Ovary (tissue), 9 donors: ENCODE data around the gene CAMK1. TPM values are rescaled to one million over a fixed set of nuclear protein-coding genes. Genes with fewer than 3 reads are reported as not detected.

ENCODE experiments used
- DNase-seq, 5 donors: peaks; one replicate each; pipeline ENCODE4 v3.0.0-alpha.2; 2019 to 2020
- H3K27ac ChIP-seq, 2 donors: fragments of 200-600 bp; one replicate each; pipeline versions ENCODE4 v1.5.1 to v1.8.0; 2019 to 2022
- H3K27me3 ChIP-seq: fragments of 200-600 bp; one replicate; pipeline ENCODE4 v1.8.0; 2022
- H3K36me3 ChIP-seq: fragments of 200-600 bp; sonication (generic); one replicate; pipeline ENCODE4 v1.5.1; 2019
- H3K4me1 ChIP-seq: one replicate; pipeline ENCODE4 v1.8.1; 2013; ENCODE audit warnings: mild to moderate bottlenecking, moderate library complexity; ENCODE audit not compliant: insufficient read depth
- H3K4me3 ChIP-seq: fragments of 200-600 bp; sonication (generic); one replicate; pipeline ENCODE4 v1.5.1; 2017
- H3K9me3 ChIP-seq, 2 donors: fragments of 200-600 bp in 1 of 2; sonication (generic) in 1 of 2; one replicate each; pipeline versions ENCODE4 v1.5.1 to v1.8.1; 2013 to 2019; ENCODE audit warnings: mild to moderate bottlenecking in 1 of 2, moderate library complexity in 1 of 2
- EP300 ChIP-seq: sonication (generic); formaldehyde crosslinking; IDR thresholded peaks from one replicate; pipeline ENCODE4 v1.6.1; 2017; ENCODE audit warnings: antibody characterized with exemption
- POLR2A ChIP-seq: fragments of 450-650 bp; IDR thresholded peaks from one replicate; pipeline ENCODE4 v1.6.1; 2017; ENCODE audit warnings: antibody characterized with exemption, mild to moderate bottlenecking, moderate library complexity
- WGBS, 3 donors: extraction: QIAGEN DNeasy Blood & Tissue Kit in 1 of 3; methylation state at CpG; one replicate each; pipeline versions ENCODE4 v1.1.5 to v1.1.7; 2013 to 2017; 5-methylcytosine and 5-hydroxymethylcytosine counted together
- intact Hi-C, 4 donors: fragments of 100-400 bp; cut with DNase I; formaldehyde crosslinking; loops; one replicate each; pipeline versions ENCODE4 v1.11.0 to v1.15.1; 2022 to 2023
- polyA plus RNA-seq, 2 donors: library from polyadenylated mRNA; stranded (reverse); fragments of 200-250 nt in 1 of 2; fragments of 350-450 nt in 1 of 2; fragmentation: Illumina TruSeq in 1 of 2; extraction: RNeasy Lipid Tissue Mini Kit (QIAGEN cat#74804) in 1 of 2; gene quantifications; one replicate each; pipeline ENCODE4 v1.2.3, GENCODE V29; 2013 to 2014
- total RNA-seq, 7 donors: library from RNA; depleted of rRNA in 2 of 7; stranded (reverse); fragments of >200 nt in 2 of 7; fragmentation: NEBNext Ultra II Directional in 3 of 7; extraction: Animal tissue kit (Norgen Biotek cat#: 25700) in 3 of 7; gene quantifications; one replicate each; pipeline versions ENCODE4 v1.1.0 to v1.2.4, GENCODE V29; 2016 to 2023
- TF ChIP-seq, protein P1 (sequence below), 3 donors: fragments of 450-650 bp in 2 of 3; fragments of 200-600 bp in 1 of 3; IDR thresholded peaks; one replicate each; pipeline versions ENCODE4 v1.5.1 to v1.8.0; 2016 to 2022; ENCODE audit warnings: antibody characterized with exemption in 3 of 3, mild to moderate bottlenecking in 1 of 3
- donor health status: DM: no; HTN: no; CAD: no; lungs with moderate emphysema.
- donor health status: DM: no; HTN: no; CAD: no.
- donor health status: Bipolar disorder and iron deficiency.
- donor health status: DM: yes; HTN: yes; CAD: no.
- donor health status: DM: no; HTN: no; CAD: no.
- donor health status: DM: yes; HTN: yes; CAD: no.

The CAMK1 gene
- total and polyA plus RNA-seq, 9 donors = 34.8 to 67.3 (median 46.6) TPM

DNA sequence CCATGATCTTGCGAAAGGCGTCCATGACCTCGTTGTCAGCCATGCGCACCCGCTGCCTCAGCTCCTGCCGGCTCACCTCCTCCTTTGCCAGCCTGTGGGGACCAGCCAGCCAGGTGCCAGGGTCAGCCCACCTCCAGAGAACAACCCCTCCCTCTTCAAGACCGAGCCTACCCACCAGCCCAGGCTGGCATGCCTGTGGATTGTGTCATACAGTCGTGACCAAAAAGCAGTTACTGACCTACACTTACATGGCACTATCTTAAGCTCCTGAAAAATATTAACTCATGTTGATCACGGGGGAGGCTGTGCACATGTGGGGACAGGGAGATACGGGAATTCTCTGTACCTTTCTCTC, 10.7 kb upstream of the CAMK1 start:
- DNase-seq = peak in 1 of 5 donors; percentile 36
- 85 to 91% (median 86%) methylated on average over 10 of the region's 10 CpGs for WGBS, 3 donors
- H3K4me1 ChIP-seq = no peaks in the 10 kb centered on the region
- H3K4me3 ChIP-seq = no peak overlapping the region
- no peaks in the 10 kb centered on the region for H3K36me3 ChIP-seq
- H3K27ac ChIP-seq = peak overlapping the region in 1 of 2 donors; percentile 20
- no peak for TF ChIP-seq EP300
- TF ChIP-seq, protein P1, sequence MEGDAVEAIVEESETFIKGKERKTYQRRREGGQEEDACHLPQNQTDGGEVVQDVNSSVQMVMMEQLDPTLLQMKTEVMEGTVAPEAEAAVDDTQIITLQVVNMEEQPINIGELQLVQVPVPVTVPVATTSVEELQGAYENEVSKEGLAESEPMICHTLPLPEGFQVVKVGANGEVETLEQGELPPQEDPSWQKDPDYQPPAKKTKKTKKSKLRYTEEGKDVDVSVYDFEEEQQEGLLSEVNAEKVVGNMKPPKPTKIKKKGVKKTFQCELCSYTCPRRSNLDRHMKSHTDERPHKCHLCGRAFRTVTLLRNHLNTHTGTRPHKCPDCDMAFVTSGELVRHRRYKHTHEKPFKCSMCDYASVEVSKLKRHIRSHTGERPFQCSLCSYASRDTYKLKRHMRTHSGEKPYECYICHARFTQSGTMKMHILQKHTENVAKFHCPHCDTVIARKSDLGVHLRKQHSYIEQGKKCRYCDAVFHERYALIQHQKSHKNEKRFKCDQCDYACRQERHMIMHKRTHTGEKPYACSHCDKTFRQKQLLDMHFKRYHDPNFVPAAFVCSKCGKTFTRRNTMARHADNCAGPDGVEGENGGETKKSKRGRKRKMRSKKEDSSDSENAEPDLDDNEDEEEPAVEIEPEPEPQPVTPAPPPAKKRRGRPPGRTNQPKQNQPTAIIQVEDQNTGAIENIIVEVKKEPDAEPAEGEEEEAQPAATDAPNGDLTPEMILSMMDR (IDR thresholded peaks at IDR 0.05) = no peak
- TF ChIP-seq POLR2A = no peak
- intact Hi-C loops = no loop called here
- H3K9me3 ChIP-seq = no peaks in the 10 kb centered on the region
- no peaks in the 10 kb centered on the region for H3K27me3 ChIP-seq

DNA sequence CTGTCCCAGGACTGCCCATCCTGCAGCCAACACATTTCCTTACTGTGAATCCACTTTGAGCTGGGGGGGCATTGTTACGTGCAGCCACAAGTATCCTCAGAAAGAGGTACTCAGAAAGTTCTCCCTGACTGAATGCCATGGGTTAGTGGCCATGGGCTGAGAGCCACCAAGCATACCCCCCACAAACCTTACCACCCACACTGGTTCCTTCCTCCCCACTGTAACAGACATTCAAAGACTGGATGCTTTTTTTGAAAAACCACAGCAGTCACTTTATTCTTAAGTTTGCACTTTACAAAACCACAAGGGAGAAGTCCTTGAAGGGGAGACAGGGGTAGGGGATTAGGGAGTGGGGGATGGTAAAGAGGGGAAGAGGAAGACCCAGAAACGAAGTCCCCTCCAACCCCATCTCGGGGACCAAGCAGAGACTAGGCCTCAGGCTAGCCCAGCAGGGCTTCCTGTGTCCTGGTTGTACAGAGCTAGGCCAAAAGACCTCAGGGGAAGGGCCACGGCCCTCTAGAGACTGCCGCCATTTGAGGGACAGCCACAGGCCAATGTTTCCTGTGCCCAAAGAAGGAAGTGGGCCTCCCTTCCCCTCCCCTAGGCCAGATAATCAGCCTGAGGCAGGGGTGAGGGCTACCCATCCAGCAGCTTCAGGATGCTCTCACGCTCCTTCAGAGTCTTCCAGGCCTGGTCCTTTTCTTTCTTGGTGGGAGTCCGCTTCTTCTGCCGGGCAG, 10.1 kb upstream of the CAMK1 start:
- Histone ChIP-seq H3K9me3 (no peaks in the 10 kb centered on the region), H3K36me3 (no peaks in the 10 kb centered on the region), H3K27me3 (no peaks in the 10 kb centered on the region), H3K4me1 (no peaks in the 10 kb centered on the region), H3K4me3 (no peak overlapping the region), H3K27ac (peak overlapping the region in 1 of 2 donors; percentile 20)
- no peak for DNase-seq
- intact Hi-C loops = no loop called here
- TF ChIP-seq POLR2A = no peak
- TF ChIP-seq, protein P1 (IDR thresholded peaks at IDR 0.05) = no peak
- no peak for TF ChIP-seq EP300
- 76 to 83% (median 79%) methylated on average over 8 of the region's 8 CpGs for WGBS, 3 donors

DNA sequence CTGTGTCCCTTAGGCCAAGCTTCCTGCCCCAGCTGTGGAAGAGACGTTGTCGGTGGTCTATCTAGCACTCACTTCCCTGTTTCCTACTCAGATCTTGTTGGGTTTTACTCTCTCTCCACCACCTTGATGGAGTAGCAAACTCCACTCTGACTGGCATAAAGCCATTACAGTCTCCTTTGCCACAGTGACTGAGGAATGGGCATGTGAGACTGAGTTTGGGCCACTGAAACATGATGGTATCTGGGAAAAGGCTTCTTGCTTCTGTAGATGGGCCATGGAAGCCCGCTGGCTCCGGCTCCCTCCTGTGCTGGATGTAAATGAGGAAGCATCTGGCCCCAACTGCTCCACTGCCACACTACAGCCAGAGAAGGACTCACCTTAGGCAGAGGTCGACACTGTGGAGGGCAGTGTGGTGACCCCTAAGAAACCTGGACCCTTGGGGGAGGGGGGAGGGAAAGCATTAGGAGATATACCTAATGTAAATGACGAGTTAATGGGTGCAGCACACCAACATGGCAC, 9.4 kb upstream of the CAMK1 start:
- Histone ChIP-seq H3K9me3 (no peaks in the 10 kb centered on the region), H3K4me1 (no peaks in the 10 kb centered on the region), H3K27ac (no peak overlapping the region), H3K4me3 (no peak overlapping the region), H3K36me3 (no peaks in the 10 kb centered on the region), H3K27me3 (no peaks in the 10 kb centered on the region)
- no peak for TF ChIP-seq POLR2A
- intact Hi-C loops = no loop called here
- DNase-seq = no peak
- 86 to 90% (median 88%) methylated on average over 6 of the region's 6 CpGs for WGBS, 3 donors

DNA sequence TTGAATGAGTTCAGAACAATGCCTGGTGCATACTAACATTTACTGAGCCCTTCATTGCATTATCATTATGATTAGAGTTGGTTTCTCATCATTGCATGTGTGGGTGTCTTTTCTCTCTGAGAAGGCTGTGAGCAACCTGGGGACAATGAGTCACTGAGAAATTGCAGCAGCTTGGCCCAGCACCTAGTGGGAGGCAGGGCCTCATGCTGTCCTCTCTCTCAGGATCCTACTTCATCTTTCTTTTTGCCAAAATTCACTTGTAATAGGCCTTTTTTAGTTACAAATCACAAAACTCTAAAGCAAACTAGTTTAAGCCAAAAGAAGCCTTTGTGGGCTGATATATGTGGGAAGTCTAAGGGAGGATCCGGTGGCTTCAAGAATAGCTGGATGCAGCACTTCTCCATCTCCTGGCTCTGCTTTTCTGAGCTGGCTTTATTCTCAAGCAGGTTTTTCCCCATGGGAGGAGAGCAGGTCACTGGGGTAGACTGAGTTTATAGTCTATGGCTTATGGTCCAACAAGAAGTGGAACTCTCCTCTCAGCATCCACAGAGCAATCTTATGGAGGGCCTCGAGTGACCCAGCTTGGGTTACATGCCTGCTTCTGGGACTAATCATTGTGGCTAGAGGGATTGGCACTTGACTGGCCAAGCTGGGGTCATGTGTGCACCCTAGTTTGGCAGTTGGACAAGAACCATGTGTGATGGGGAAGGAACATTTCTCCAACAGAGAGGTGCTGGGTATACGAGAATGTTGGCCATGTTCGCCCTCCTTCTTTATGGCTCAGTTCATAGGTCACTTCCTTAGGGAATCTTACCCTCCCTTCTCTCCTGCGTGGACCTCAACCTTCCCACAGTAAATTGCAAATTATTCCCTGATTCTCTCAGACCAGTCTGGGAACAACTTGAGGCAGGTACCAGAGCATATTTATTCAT, 8.7 kb upstream of the CAMK1 start:
- Histone ChIP-seq H3K27ac (peak overlapping the region in 1 of 2 donors; percentile 20), H3K4me1 (no peaks in the 10 kb centered on the region), H3K4me3 (no peak overlapping the region), H3K9me3 (no peaks in the 10 kb centered on the region), H3K27me3 (no peaks in the 10 kb centered on the region), H3K36me3 (no peaks in the 10 kb centered on the region)
- DNase-seq = peak in 1 of 5 donors; percentile 50
- no peak for TF ChIP-seq POLR2A
- TF ChIP-seq, protein P1 (IDR thresholded peaks at IDR 0.05) = no peak
- no peak for TF ChIP-seq EP300
- WGBS, 3 donors = 56 to 72% (median 61%) methylated on average over 5 of the region's 5 CpGs
- intact Hi-C loops = no loop called here
